Psoas muscle (tissue), 8 donors: ENCODE results near the gene KLHDC2. TPM values are rescaled to one million over a fixed set of nuclear protein-coding genes. Genes with fewer than 3 reads are reported as not detected.
A peak's percentile ranks its signal among the peaks of the same experiment; 100 is the strongest.

Source experiments
- ATAC-seq, 4 donors: fragments of 200-7000 bp; cut with Tn5 transposase; one replicate each; pipeline ENCODE4 v1.9.1; 2020; ENCODE audit warnings: moderate library complexity in 3 of 4, mild to moderate bottlenecking in 2 of 4
- DNase-seq, 2 donors: peaks; one replicate each; pipeline ENCODE4 v3.0.0-alpha.2; 2020
- H3K27ac ChIP-seq: fragments of 200-600 bp; one replicate; pipeline ENCODE4 v1.8.0; 2022
- H3K27me3 ChIP-seq, 3 donors: fragments of 200-600 bp in 1 of 3; one replicate each; pipeline versions ENCODE4 v1.6.1 to v1.8.0; 2013 to 2022; ENCODE audit warnings: low read length in 2 of 3, mild to moderate bottlenecking in 2 of 3, moderate library complexity in 1 of 3; ENCODE audit not compliant: insufficient read depth in 3 of 3
- H3K36me3 ChIP-seq, 2 donors: fragments of 200-600 bp in 1 of 2; one replicate each; pipeline versions ENCODE4 v1.6.1 to v1.8.0; 2013 to 2022; ENCODE audit warnings: low read depth in 1 of 2, mild to moderate bottlenecking in 1 of 2, moderate library complexity in 1 of 2; ENCODE audit not compliant: insufficient read depth in 1 of 2
- H3K4me1 ChIP-seq: fragments of 200-600 bp; one replicate; pipeline ENCODE4 v1.8.0; 2022
- H3K4me3 ChIP-seq: fragments of 200-600 bp; one replicate; pipeline ENCODE4 v1.8.0; 2022; ENCODE audit warnings: mild to moderate bottlenecking
- H3K9me3 ChIP-seq: fragments of 200-600 bp; one replicate; pipeline ENCODE4 v1.8.0; 2022
- CTCF ChIP-seq: fragments of 200-600 bp; IDR thresholded peaks from one replicate; pipeline ENCODE4 v1.8.0; 2022; ENCODE audit warnings: antibody characterized with exemption
- WGBS, 3 donors: extraction: QIAGEN DNeasy Blood & Tissue Kit; methylation state at CpG; one replicate each; pipeline versions ENCODE4 v1.1.6 to v1.1.7; 2013; 5-methylcytosine and 5-hydroxymethylcytosine counted together
- intact Hi-C, 2 donors: fragments of 100-400 bp; cut with DNase I; formaldehyde crosslinking; loops; one replicate each; pipeline versions ENCODE4 v1.11.0 to v1.14.2; 2022
- polyA plus RNA-seq, 3 donors: library from polyadenylated mRNA; stranded (reverse); fragments of 200-250 nt; gene quantifications; one replicate each; pipeline ENCODE4 v1.2.3, GENCODE V29; 2013
- total RNA-seq, 4 donors: library from RNA; stranded (reverse); fragmentation: NEBNext Ultra II Directional in 2 of 4; extraction: Animal tissue kit (Norgen Biotek cat#: 25700) in 2 of 4; gene quantifications; one replicate each; pipeline versions ENCODE4 v1.2.1 to v1.2.4, GENCODE V29; 2021 to 2023
- donor health status: healthy with polysubstance abuse.
- donor health status: DM: no; HTN: no; CAD: no; lungs with moderate emphysema.
- donor health status: Bipolar disorder and iron deficiency.
- donor health status: healthy.
- donor health status: DM: yes; HTN: yes; CAD: no.
- donor health status: DM: no; HTN: no; CAD: no.
- donor health status: DM: no; HTN: no; CAD: no.
- donor health status: DM: yes; HTN: yes; CAD: no.

The KLHDC2 gene
- total and polyA plus RNA-seq, 7 donors = 26.6 to 90.2 (median 58.2) TPM

GRCh38 chr14:49761839-49762551 is 6.0 kb upstream of the KLHDC2 start:
- no peak for ATAC-seq
- H3K4me1 ChIP-seq = no peaks in the 10 kb centered on the region
- H3K9me3 ChIP-seq = no peaks in the 10 kb centered on the region
- no peak overlapping the region for H3K27ac ChIP-seq
- no peaks in the 10 kb centered on the region for H3K27me3 ChIP-seq
- intact Hi-C loops = loop anchor here in 1 of 2 donors (5.0 kb wide), 1 partner anchor 70 kb away; the partner anchor contains the start of gene KLHDC1
- TF ChIP-seq CTCF = no peak
- no peaks in the 10 kb centered on the region for H3K36me3 ChIP-seq
- 77 to 87% (median 82%) methylated on average over 6 of the region's 6 CpGs for whole genome bisulfite sequencing, 3 donors
- H3K4me3 ChIP-seq = no peak overlapping the region
- DNase-seq = no peak

GRCh38 chr14:49766839-49767238 is 1.1 kb upstream of the KLHDC2 start:
- H3K4me3 ChIP-seq = peak overlapping the region; percentile 95
- intact Hi-C loops = loop anchor here in 1 of 2 donors (5.0 kb wide), 1 partner anchor 135 kb away; no protein-coding TSS in a partner anchor
- peak overlapping the region; percentile 94 for H3K27ac ChIP-seq
- peaks cover 24% of the 10 kb centered on the region for H3K4me1 ChIP-seq
- peaks cover 0 to 8% of the 10 kb centered on the region in 2 donors for H3K36me3 ChIP-seq
- H3K9me3 ChIP-seq = no peaks in the 10 kb centered on the region
- H3K27me3 ChIP-seq = no peaks in the 10 kb centered on the region
- TF ChIP-seq CTCF = no peak
- ATAC-seq (no peak), DNase-seq (no peak)
- 85 to 90% (median 89%) methylated on average over 10 of the region's 10 CpGs for WGBS, 3 donors

DNA sequence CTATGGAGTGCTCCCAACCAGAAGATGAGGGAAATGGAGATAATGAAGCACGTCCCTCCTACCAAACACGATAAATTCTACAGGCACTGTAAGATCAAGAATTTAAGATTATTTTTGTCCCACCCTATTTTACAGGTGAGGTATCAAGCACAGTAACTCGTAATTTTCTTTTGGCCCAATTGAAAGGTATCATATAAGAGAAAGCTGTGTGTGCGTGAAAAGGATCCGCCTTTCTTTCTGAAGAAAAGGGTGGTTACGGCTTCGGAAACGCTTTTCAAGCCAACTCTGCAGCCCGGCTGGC is 733 bp upstream of the KLHDC2 start:
- DNase-seq (no peak), ATAC-seq (no peak)
- intact Hi-C loops = loop anchor here in 1 of 2 donors (5.0 kb wide), 1 partner anchor 135 kb away; no protein-coding TSS in a partner anchor
- peak overlapping the region; percentile 95 for H3K4me3 ChIP-seq
- H3K27me3 ChIP-seq = no peaks in the 10 kb centered on the region
- no peaks in the 10 kb centered on the region for H3K9me3 ChIP-seq
- TF ChIP-seq CTCF = no peak
- peaks cover 24% of the 10 kb centered on the region for H3K4me1 ChIP-seq
- H3K27ac ChIP-seq = peak overlapping the region; percentile 94
- 0 to 1% (median 1%) methylated on average over 9 of the region's 9 CpGs for WGBS, 3 donors
- H3K36me3 ChIP-seq = peaks cover 0 to 11% of the 10 kb centered on the region in 2 donors

GRCh38 chr14:49768301-49769121 is 558 bp downstream of the KLHDC2 start:
- intact Hi-C loops = loop anchor here (2.0 to 5.0 kb wide), 2 partner anchors 134 to 136 kb away; partner anchors contain the start of gene DNAAF2 (in 1 of the 2)
- 0% methylated on average over 52 to 67 of the region's 67 CpGs for WGBS, 3 donors
- peak overlapping the region; percentile 95 for H3K4me3 ChIP-seq
- TF ChIP-seq CTCF = no peak
- H3K9me3 ChIP-seq = no peaks in the 10 kb centered on the region
- DNase-seq (peak; percentile 64 to 84), ATAC-seq (peak; percentile 67 to 79 (median 72))
- H3K36me3 ChIP-seq = peaks cover 0 to 22% of the 10 kb centered on the region in 2 donors
- H3K4me1 ChIP-seq = peaks cover 24% of the 10 kb centered on the region
- H3K27ac ChIP-seq = peak overlapping the region; percentile 94
- no peaks in the 10 kb centered on the region for H3K27me3 ChIP-seq
